ENCODE results near the gene ANXA7.

Gene ANXA7

DNA sequence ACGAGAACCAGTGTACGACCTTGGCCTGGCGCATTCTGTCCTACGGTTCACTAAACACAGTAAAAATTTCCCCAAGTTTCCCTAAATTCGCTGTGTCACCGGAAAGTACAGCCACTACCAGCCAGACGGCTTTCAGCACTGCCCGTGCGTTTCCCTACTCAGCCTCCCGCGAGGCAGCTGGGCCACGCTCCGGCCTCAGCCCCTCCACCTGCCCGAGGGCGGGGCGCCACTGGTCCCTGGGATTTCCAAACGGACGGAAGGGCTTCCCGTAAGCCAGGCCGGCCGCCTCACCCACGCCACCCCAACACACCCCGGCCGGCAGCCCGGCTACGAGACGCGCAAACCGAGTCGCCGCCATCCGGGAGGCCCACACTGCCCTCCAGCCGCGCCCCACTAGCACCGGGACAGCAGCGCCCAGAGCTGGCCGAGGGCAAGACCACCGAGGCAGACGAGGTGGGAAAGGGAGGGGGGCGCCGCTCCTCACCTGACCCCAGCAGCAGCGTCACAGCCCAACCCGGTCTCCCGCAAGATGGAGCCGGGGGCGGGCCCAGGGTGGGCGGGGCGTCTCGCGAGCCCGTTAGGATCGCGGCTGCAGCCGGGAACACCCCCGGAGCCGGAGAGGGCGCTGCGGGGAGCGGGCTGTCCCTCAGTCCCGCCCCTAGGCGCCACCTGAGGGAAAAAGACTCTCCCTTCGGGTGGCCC lies at the start of gene ANXA7:
TSS of gene ANXA7 (minus strand) at position 531 of the 702 bp plus-strand sequence. CDS start 13,202 bp downstream, outside the sequence.
- peak; percentile 29 for DNase-seq (ENCODE audit: low read depth, low spot score)
- H3K27ac ChIP-seq = peak within 1 kb of the TSS; percentile 95

DNA sequence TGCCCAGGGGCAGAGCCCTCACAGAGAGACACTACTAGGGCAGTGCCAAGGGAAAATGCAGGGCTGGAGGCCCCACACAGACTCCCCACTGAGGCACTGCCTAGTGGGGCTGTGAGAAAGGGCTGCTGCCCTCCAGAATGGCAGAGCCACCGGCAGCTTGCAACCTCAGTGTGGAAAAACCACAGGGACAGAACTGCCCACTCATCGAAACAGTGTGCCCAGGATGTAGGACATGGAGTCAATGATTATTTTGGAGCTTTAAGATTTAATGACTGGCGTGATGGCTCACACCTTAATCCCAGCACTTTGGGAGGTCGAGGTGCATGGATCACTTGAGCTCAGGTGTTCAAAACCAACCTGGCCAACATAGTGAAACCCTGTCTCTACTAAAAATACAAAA lies 47.0 kb upstream of the ANXA7 start:
- DNase-seq (ENCODE audit: low read depth, low spot score) = no peak
- H3K27ac ChIP-seq = no peak overlapping the region

DNA sequence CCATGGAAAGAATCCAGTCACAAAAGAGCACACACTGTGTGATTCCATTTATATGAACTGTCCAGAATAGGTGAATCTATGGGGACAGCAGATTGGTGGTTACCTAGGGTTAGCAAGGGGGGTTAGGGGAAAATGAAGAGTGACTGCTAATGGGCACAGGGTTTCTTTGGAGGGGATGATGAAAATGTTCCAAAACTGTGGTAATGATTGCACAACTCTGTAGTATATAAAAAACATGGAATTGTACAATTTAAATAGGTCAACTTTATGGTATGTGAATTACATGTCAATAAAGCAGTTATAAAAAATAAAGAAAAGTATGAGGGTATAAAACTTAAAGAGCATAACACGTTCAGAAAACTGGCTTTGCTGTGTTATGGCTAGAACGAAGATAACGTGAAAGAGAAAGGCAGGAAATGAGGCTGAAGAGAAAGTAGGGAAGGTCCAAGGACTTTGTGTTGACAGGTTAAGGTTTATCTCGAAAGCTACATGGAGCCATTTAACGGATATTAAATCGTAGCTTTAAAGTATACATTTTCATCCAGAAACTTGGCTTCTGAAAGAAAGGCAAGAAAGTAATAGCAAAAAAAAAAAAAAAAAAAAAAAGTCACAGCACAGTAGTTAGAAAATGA lies 45.9 kb upstream of the ANXA7 start:
- no peak for DNase-seq (ENCODE audit: low read depth, low spot score)
- no peak overlapping the region for H3K27ac ChIP-seq

DNA sequence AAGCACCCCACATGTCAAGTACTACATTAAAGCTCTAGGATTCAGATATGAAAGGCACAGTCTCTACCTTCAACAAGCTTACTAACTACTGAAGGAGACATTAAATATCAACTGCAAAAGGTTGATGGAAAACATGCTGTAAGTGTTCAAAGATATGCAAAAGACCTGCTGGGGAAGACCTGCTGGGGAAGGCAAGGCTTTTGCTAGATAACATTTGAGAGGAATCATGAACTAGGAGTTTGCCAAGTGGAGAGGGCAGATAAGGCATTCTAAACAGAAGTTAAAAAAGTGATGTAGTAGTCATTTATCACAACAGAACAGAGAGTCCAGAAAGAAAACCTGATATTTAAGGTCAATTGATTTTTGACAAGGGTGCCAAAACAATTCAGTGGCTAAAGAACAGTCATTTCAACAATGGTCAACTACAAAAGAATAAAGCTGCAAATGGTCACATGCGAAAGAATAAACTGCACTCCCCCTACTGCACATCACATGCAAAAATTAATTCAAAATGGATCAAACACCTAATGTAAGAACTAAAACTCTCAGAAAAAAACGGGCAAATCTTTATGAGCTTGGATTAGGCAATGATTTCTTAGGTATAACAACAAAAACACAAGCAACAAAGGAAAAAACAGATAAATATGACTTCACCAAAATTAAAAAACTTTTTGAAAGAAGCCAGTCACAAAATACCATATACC lies 42.5 kb upstream of the ANXA7 start:
- no peak for DNase-seq (ENCODE audit: low read depth, low spot score)
- no peak overlapping the region for H3K27ac ChIP-seq

DNA sequence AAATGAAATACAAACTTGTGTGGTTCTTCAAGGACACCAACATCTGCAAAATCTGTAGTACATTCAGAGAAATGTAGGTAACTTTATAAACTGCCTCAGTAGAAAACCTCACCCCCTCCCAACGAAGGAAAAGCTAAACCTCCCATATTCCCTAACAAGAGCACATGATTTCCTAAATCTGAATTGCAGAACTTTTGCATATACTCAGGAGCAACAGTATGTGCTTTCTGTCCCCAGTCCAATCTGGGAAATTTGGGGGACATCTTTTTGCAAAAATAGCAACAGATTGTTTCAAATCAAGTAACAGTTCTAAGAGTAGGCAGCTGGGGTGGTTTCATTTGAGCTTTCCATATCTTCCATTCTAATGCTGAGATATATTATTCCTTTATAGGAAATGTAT lies 35.3 kb upstream of the ANXA7 start:
- no peak overlapping the region for H3K27ac ChIP-seq
- no peak for DNase-seq (ENCODE audit: low read depth, low spot score)

DNA sequence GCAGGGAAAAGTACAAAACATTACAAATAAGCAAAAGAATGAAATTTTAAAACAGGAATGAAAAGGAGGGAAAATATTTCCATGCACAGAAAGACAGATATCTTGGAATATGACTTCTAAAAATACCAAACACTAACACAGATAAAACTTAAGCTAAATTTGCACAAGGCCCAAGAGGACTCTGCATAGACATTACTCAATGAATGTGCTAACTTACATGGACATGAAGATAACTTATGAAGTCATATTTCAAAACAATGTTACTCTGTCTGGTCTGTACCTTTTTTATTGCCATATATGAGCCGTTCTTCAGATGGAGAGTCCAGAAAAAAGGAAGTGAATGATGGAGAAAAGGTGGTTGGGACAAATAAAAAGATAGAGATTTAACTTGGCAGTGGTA lies 34.5 kb upstream of the ANXA7 start:
- no peak for DNase-seq (ENCODE audit: low read depth, low spot score)
- no peak overlapping the region for H3K27ac ChIP-seq

DNA sequence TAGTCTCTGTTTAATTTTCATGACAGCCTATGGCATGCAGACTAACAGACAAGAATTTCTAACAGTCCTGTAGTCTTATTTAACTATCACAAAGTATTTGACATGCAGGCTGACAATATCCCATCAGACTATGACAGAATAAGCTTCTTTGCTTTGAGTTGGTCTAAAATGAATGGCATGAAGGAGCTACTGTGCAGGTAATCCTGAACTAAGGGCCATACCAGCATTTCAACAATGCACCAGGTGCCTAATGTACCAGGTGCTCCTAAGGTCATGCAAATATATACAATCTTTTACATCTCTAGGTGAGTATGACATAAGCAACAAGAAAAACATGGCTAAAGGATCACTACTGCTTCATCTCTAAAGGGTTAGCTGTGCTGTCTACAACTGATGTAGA lies 33.1 kb upstream of the ANXA7 start:
- DNase-seq (ENCODE audit: low read depth, low spot score) = no peak
- H3K27ac ChIP-seq = no peak overlapping the region

DNA sequence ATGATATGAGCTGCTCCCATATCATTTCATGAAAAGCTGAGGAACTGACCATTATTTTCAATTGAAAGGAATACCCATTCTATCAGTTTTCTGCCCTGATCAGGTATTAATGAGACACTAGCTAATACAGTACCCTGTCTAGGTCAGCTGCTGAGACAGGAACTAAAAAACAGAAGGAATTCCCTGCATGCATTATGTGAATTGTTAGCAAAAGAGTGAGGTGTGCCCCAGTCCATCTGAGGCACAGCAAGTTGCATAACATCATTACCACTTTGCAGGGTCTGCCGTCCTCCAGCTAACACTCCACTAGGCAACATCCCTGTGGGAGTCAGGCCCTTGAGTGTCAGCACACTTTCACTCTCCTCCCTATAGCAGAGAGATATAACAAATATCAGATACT lies 30.6 kb upstream of the ANXA7 start:
- no peak for DNase-seq (ENCODE audit: low read depth, low spot score)
- H3K27ac ChIP-seq = no peak overlapping the region

DNA sequence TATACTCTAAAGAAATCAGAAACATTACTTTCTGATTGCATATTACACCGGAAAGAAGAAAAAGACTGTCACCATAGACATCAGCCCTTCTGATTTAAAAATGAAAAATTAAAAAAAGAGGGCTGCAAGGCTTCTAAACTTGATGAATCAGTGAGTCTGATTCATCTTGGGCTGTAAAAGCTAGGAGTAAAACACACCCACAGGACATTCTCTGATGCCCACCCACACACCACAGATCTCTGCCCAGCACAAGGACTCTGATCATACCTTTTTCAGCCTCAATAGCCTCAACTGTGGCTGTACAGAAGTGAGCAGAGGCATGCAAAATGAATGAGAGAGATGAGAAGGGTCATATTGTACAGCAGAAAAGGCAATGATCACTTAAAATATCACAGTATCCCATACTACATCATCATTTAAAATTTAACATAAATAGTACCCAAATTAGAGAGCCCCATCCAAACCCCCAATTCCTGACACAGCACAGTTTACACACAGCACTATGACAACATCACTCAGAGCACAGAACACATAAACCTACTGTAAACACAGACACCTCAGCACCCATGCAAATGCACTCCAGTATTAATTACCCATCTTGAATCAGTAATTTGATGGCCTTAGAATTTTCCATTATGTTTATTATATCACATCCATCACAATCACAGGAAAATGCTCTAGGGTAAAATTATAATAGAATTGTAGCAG lies 25.9 kb upstream of the ANXA7 start:
- DNase-seq (ENCODE audit: low read depth, low spot score) = peak; percentile 5
- no peak overlapping the region for H3K27ac ChIP-seq

DNA sequence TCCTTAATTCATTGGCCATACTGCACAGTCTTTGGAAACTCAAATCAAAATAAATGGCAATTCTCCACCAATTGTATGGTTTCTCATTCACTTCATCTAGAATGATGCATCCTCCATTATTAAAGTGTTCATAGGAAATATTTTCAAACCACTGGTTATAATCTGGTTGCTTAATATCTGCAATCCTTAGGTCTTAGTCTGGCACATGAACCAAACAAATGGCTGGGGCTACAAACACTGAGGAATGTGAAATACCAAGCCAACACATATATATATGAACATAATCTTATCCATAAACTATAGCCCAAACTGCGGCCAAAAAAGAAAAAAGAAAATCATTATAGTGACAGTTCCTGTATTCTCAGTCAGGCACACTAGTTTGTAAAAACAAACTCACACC lies 25.2 kb upstream of the ANXA7 start:
- H3K27ac ChIP-seq = no peak overlapping the region

DNA sequence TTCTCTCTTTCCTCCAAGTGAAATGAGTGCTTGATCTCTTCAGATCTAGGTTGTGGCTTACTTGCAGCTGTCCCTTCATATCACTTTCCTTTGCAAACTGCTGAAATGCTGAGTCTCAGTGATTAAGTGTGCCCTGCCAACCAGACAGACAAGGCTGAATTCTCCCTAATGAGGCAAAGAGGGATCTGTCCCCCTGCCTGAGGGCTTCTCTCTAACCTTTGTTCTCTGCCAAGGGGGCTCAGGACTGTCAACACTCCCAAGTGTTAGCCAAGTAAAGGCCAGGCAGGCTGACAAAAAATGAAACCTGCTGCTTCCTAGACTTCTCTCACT lies 19.6 kb upstream of the ANXA7 start, which contains the start of gene MSS51:
TSS of gene MSS51 (minus strand) at position 24 of the 330 bp plus-strand sequence. CDS start 5,277 bp downstream, outside the sequence.
- no peak for DNase-seq (ENCODE audit: low read depth, low spot score)
- no peak within 1 kb of the TSS for H3K27ac ChIP-seq

More for the DNA sequence above, 25.2 kb upstream of the ANXA7 start:
- DNase-seq (ENCODE audit: low read depth, low spot score) = no peak

DNA sequence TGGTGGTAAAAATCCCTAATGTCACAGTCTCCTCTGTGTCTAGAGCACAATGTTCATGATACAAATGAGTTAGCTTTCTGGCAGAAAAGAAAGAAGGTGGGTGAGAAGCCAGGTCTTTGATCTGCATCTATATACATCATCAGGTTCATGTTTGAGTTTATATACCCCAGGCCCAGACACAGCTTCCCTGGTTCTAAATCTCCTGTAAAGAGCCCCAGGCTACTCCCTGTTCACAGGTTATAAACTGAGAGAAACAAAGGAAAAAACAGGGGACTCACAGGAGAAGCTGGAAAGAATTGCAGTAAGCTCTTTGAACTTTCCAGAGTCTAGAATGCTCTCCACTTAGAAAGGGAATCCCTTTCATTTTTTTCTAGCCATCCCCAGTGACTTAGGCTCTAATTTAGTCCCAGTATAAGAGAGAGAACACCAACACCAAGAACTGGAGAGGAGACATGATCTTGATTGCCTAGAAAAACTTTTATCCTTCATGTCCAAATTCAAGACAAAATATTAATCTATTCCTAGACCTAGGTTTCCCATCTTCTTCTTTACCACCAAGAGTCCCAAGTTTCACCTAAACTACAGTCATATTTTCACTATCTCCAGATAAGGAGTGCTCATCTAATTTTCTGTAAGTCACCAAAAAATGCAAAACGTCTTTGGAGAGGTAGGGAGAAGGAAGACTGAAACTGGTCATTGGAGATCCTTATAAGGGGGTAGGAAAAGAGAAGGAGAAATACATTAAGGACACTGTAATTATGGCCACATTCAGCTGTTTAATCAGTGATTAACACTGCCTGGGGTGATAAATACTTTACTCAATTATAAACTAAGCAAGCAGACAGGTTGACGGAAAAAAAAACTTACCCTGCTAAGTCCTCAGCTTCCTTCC lies 19.0 kb upstream of the ANXA7 start:
- no peak for DNase-seq (ENCODE audit: low read depth, low spot score)
- H3K27ac ChIP-seq = no peak overlapping the region

DNA sequence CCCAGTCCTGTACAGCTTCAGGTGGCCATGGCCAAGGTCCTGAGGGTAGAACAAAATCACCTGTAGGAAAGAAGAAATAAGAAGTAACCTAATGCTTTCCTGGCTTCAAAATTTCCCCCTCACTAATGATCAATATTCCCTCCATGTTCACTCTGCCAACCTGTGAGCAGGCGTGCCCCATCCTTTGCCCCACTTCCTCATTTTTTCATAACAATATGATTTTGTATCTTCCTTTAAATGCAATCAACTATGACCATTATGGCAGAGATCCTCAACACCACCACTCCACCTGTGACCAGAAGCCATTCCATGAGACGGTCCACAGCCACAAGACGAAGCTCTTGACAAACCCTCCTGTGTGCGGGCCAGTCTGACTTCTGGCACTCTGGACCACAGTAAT lies 12.5 kb upstream of the ANXA7 start:
- DNase-seq (ENCODE audit: low read depth, low spot score) = no peak
- no peak overlapping the region for H3K27ac ChIP-seq

DNA sequence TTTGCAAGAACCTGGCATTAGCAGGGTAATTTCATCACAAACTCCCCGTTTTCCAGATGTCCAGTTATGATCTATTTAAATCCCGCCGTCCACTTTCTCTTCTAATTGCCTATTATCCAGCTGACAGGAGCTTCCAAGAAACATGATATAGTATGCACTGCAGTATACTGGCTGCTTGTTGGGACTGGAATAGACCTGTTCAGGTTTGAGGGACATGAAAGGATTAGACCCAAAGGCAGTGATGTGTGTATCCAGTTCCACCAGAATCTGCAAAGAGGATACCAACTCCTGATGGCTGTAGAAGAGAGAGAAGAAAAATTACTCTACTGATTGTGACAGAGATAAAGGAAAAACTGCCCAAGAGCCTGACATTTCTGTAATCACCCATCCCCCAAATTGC lies 10.6 kb upstream of the ANXA7 start:
- peak; percentile 5 for DNase-seq (ENCODE audit: low read depth, low spot score)
- no peak overlapping the region for H3K27ac ChIP-seq

DNA sequence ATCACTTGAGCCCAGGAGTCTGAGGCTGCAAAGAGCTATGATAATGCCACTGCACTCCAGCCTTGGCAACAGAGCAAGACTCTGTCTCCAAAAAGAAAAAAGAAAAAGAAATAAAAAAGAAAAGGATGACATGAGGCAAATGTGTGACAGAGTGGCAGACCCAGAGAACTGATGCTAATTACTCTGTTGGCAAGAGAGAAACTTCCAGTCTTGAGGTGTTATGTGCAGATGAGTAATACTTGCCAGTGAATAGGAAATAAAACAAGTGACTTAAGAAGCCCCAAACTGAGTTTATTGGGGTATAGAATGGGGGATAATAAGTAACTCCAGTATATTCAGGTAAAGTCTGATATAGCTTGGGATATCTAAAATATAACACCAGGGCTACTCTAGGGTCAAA lies 9.5 kb upstream of the ANXA7 start:
- DNase-seq (ENCODE audit: low read depth, low spot score) = no peak
- no peak overlapping the region for H3K27ac ChIP-seq

DNA sequence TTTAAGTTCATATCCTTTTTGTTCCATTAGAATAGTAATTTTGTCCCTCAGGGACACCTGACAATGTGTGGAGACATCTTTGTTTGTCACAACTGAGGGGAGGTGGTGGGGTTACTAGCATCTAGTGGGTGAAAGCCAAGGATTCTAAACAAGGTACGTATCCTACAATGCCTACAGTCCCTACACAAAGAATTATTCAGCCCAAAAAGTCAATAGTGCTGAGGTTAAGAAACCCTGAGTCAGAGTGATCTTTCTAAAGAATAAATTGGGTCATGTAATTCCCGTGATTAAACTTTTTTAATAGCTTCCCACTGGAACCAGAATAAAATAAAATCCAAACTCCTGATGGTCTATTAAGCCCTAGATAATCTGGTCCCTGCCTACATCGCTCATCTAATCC lies 2.7 kb upstream of the ANXA7 start:
- no peak for DNase-seq (ENCODE audit: low read depth, low spot score)
- no peak overlapping the region for H3K27ac ChIP-seq

DNA sequence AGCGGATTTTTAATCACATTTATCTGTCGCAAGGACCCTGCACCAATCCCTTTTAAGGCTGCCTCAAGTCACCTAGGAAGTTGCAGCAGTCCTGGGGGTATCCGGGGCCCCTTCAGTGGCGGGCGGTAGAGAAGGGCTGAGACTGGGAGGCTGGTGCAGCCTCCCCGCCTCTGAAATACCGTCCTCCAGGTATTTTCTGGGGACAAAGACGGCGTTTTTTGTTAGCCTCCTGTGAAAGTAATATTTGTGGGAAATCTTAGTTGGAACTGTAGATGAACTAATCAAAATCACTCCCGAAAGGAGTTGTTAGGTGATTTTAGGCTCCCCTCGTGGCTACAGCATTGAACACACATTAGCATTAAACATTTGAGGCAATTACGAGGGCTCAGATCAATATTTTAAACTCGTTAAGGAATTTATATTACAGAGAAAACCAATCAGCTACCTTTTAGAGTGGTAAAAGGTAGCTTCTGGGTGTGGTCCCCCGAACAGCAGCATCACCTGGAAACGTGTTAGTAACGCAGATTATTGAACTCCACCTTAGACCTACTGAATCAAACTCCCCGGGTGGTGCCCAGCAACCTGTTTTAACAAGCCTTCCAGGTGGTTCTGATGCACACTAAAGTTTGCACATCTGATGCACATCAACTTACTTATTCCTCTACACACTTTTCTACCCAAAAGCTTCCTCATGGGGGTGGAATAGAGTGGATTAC lies 530 bp upstream of the ANXA7 start:
- H3K27ac ChIP-seq = peak overlapping the region; percentile 95
- DNase-seq (ENCODE audit: low read depth, low spot score) = peak; percentile 26

DNA sequence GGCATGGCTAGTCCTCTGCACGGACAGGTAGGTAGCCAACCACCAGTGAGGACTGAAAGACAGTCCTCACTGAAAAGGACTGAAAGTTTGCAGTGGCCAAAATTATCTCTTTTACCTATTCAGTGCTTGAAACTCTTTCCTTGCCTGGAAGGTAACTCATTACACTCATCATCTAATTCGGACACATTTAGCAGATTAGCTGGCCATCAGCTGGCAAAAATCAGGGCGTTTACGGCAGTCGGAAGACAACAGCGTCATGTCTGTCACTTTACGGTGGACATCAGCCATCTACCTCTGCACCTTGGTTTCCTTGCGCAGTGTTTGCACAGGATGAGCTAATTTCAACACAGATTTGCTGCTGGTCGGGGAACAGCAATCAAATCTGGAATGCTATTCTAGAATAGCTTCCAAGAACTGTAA lies 740 bp downstream of the ANXA7 start:
- peak; percentile 2 for DNase-seq (ENCODE audit: low read depth, low spot score)
- peak overlapping the region; percentile 95 for H3K27ac ChIP-seq

DNA sequence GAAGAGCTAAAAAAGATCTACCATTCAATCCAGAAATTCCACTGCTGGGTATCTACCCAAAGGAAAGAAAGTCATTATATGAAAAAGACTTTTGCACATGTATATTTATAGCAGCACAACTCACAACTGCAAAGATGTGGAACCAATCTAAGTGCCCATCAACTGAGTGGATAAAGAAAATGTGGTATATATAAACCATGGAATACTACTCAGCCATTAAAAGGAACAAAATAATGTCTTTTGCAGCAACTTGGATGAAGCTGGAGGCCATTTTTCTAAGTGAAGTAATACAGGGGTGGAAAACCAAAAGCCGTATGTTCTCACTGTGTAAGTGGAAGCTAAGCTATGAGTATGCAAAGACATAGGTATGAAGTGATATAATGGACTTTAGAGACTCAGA lies 3.0 kb downstream of the ANXA7 start:
- DNase-seq (ENCODE audit: low read depth, low spot score) = no peak
- H3K27ac ChIP-seq = no peak overlapping the region

Data from epithelial cell of prostate (primary cell).